ENCODE data around the gene PLXND1. TPM values are rescaled to one million over a fixed set of nuclear protein-coding genes. Genes with fewer than 3 reads are reported as not detected.

The PLXND1 gene
- polyA plus RNA-seq, 1 donor from 2014 or later: 0.05 TPM

GRCh38 chr3:129621626-129622225, 15.2 kb upstream of the PLXND1 start:
- H3K4me3 ChIP-seq (ENCODE audit: low read length): no peak overlapping the region
- H3K27me3 ChIP-seq (ENCODE audit: insufficient read depth, low read depth, low read length): peaks cover 3% of the 10 kb centered on the region
- H4K20me1 ChIP-seq (ENCODE audit: insufficient read depth): no peaks in the 10 kb centered on the region
- no peaks in the 10 kb centered on the region for H3K9me3 ChIP-seq (ENCODE audit: low read length)
- no peak overlapping the region for H2AFZ ChIP-seq (ENCODE audit: low read depth, low read length)
- H3K9ac ChIP-seq (ENCODE audit: low read length): no peak overlapping the region
- no peaks in the 10 kb centered on the region for H3K9me2 ChIP-seq (ENCODE audit: insufficient read depth, low read length)
- no peaks in the 10 kb centered on the region for H3F3A ChIP-seq (ENCODE audit: insufficient read depth, low read length, poor library complexity, severe bottlenecking)
- no peaks in the 10 kb centered on the region for H3K36me3 ChIP-seq (ENCODE audit: insufficient read depth, low read length)
- TF ChIP-seq EZH2 (IDR thresholded peaks at IDR 0.05; ENCODE audit: borderline replicate concordance, insufficient read depth, low read length, poor library complexity, severe bottlenecking): no peak
- no peak for TF ChIP-seq RAD21 (conservative IDR thresholded peaks at IDR 0.05)
- TF ChIP-seq EP300 (conservative IDR thresholded peaks at IDR 0.05; ENCODE audit: poor library complexity, severe bottlenecking): no peak
- no peak for TF ChIP-seq CTCF (IDR thresholded peaks at IDR 0.05; ENCODE audit: poor library complexity, severe bottlenecking)
- no peak for TF ChIP-seq MXI1 (conservative IDR thresholded peaks at IDR 0.05; ENCODE audit: poor library complexity, severe bottlenecking)
- TF ChIP-seq SMC3 (conservative IDR thresholded peaks at IDR 0.05; ENCODE audit: poor library complexity): no peak
- no peak for TF ChIP-seq POLR2AphosphoS5 (IDR thresholded peaks at IDR 0.05)
- TF ChIP-seq REST (IDR thresholded peaks at IDR 0.05; ENCODE audit: borderline replicate concordance): no peak
- TF ChIP-seq TAF1 (IDR thresholded peaks at IDR 0.05; ENCODE audit: low read depth): no peak
- H3K4me2 ChIP-seq (ENCODE audit: low read length): no peak overlapping the region
- no peaks in the 10 kb centered on the region for H3K79me2 ChIP-seq (replicated peaks; ENCODE audit: insufficient read depth, low read length)
- H3K27ac ChIP-seq (ENCODE audit: low read length): no peak overlapping the region

GRCh38 chr3:129620828-129621559, 14.5 kb upstream of the PLXND1 start:
- Histone ChIP-seq H2AFZ (ENCODE audit: low read depth, low read length) (no peak overlapping the region), H4K20me1 (ENCODE audit: insufficient read depth) (no peaks in the 10 kb centered on the region), H3K9me3 (ENCODE audit: low read length) (no peaks in the 10 kb centered on the region), H3K36me3 (ENCODE audit: insufficient read depth, low read length) (no peaks in the 10 kb centered on the region), H3K4me3 (ENCODE audit: low read length) (no peak overlapping the region), H3K27ac (ENCODE audit: low read length) (no peak overlapping the region), H3K9me2 (ENCODE audit: insufficient read depth, low read length) (no peaks in the 10 kb centered on the region), H3K27me3 (ENCODE audit: insufficient read depth, low read depth, low read length) (no peaks in the 10 kb centered on the region), H3K9ac (ENCODE audit: low read length) (no peak overlapping the region), H3F3A (ENCODE audit: insufficient read depth, low read length, poor library complexity, severe bottlenecking) (no peaks in the 10 kb centered on the region), H3K79me2 (replicated peaks; ENCODE audit: insufficient read depth, low read length) (no peaks in the 10 kb centered on the region), H3K4me2 (ENCODE audit: low read length) (no peak overlapping the region)
- TF ChIP-seq CTCF (IDR thresholded peaks at IDR 0.05; ENCODE audit: poor library complexity, severe bottlenecking) (no peak), POLR2AphosphoS5 (IDR thresholded peaks at IDR 0.05) (no peak), EP300 (conservative IDR thresholded peaks at IDR 0.05; ENCODE audit: poor library complexity, severe bottlenecking) (no peak), SMC3 (conservative IDR thresholded peaks at IDR 0.05; ENCODE audit: poor library complexity) (no peak), REST (IDR thresholded peaks at IDR 0.05; ENCODE audit: borderline replicate concordance) (no peak), MXI1 (conservative IDR thresholded peaks at IDR 0.05; ENCODE audit: poor library complexity, severe bottlenecking) (no peak), EZH2 (IDR thresholded peaks at IDR 0.05; ENCODE audit: borderline replicate concordance, insufficient read depth, low read length, poor library complexity, severe bottlenecking) (no peak), TAF1 (IDR thresholded peaks at IDR 0.05; ENCODE audit: low read depth) (no peak), RAD21 (conservative IDR thresholded peaks at IDR 0.05) (no peak)
